Activated naive CD4-positive, alpha-beta T cell treated with anti-CD3 and anti-CD28 coated beads, Interleukin-2, amount 50 U/mL, for 16 hours (primary cell): Measurements from ENCODE around the gene DHX29.
A peak's percentile ranks its signal among the peaks of the same experiment; 100 is the strongest.
"Not testable (repeated sequence)": the region's sequence is repeated elsewhere in the genome, so short reads cannot be mapped to it uniquely, and the experiment has no call there.

Experiments used
- DNase-seq: peaks from one replicate; pipeline ENCODE4 v3.0.0-alpha.2; 2020

The DHX29 gene

GRCh38 chr5:55307383-55308253, at the start of gene DHX29, which contains the start of gene MTREX:
Gene DHX29 (minus strand): TSS chr5:55307694. CDS start chr5:55307573, 121 bp downstream.
Gene MTREX (plus strand): TSS chr5:55307989. CDS start chr5:55308014, 25 bp downstream.
- DNase-seq = peak; percentile 88

- DNase-seq = no peak
These were observed 49.4 kb upstream of the DHX29 start for GRCh38 chr5:55356896-55357295.

- DNase-seq = no peak
These were observed 43.3 kb upstream of the DHX29 start for GRCh38 chr5:55350754-55351153.

GRCh38 chr5:55347786-55348185, 40.3 kb upstream of the DHX29 start:
- no peak for DNase-seq

- DNase-seq = no peak
These were observed 37.8 kb upstream of the DHX29 start for GRCh38 chr5:55345327-55345726.

GRCh38 chr5:55344392-55344992, 37.0 kb upstream of the DHX29 start:
- DNase-seq = peak; percentile 64

- DNase-seq = no peak
These were observed 36.1 kb upstream of the DHX29 start for GRCh38 chr5:55343609-55344008.

- no peak for DNase-seq
These were observed 35.6 kb upstream of the DHX29 start for GRCh38 chr5:55343107-55343506.

- DNase-seq = peak; percentile 58
These were observed 31.3 kb upstream of the DHX29 start for GRCh38 chr5:55338810-55339243.

- DNase-seq = no peak
These were observed 30.7 kb upstream of the DHX29 start for GRCh38 chr5:55338092-55338613.

GRCh38 chr5:55333811-55334210, 26.3 kb upstream of the DHX29 start:
- DNase-seq = no peak

- no peak for DNase-seq
These were observed 25.5 kb upstream of the DHX29 start for GRCh38 chr5:55333017-55333416.

- DNase-seq = no peak
These were observed 23.8 kb upstream of the DHX29 start for GRCh38 chr5:55331321-55331720.

- no peak for DNase-seq
These were observed 19.8 kb upstream of the DHX29 start for GRCh38 chr5:55327281-55327680.

GRCh38 chr5:55325621-55326020, 18.1 kb upstream of the DHX29 start:
- no peak for DNase-seq

GRCh38 chr5:55324815-55325418, 17.4 kb upstream of the DHX29 start:
- no peak for DNase-seq

GRCh38 chr5:55324006-55324405, 16.5 kb upstream of the DHX29 start:
- DNase-seq = no peak

GRCh38 chr5:55320571-55320970, 13.1 kb upstream of the DHX29 start:
- no peak for DNase-seq

- DNase-seq = no peak
These were observed 12.0 kb upstream of the DHX29 start for GRCh38 chr5:55319491-55319890.

- DNase-seq = not testable (repeated sequence)
These were observed 10.7 kb upstream of the DHX29 start for GRCh38 chr5:55318237-55318636.

GRCh38 chr5:55316837-55317236, 9.3 kb upstream of the DHX29 start:
- no peak for DNase-seq

- no peak for DNase-seq
These were observed 8.8 kb upstream of the DHX29 start for GRCh38 chr5:55316289-55316688.

- DNase-seq = no peak
These were observed 6.5 kb upstream of the DHX29 start for GRCh38 chr5:55313870-55314617.
